ENCODE data around the gene BEST1. TPM values are rescaled to one million over a fixed set of nuclear protein-coding genes. Genes with fewer than 3 reads are reported as not detected.

Gene BEST1
- total RNA-seq, 2 donors from 2014 or later = 1.9 to 4.1 TPM

- ATAC-seq (replicated peaks in 1 of 2) = no peak
- Mint-ChIP-seq H3K36me3 (ENCODE audit: insufficient read depth in 2 of 2) (peaks cover 1 to 4% of the 10 kb centered on the region in 2 donors), H3K4me1 (ENCODE audit: low read depth) (peaks cover 9% of the 10 kb centered on the region), H3K9me3 (no peaks in the 10 kb centered on the region), H3K27ac (no peak overlapping the region), H3K4me3 (no peak overlapping the region), H3K27me3 (ENCODE audit: low read depth) (peaks cover 50% of the 10 kb centered on the region)
- DNase-seq = no peak
These were observed 30.2 kb upstream of the BEST1 start for GRCh38 chr11:61919705-61920631.

- ATAC-seq (replicated peaks in 1 of 2) = no peak
- no peak overlapping the region for H3K4me3 Mint-ChIP-seq
- peaks cover 1 to 4% of the 10 kb centered on the region in 2 donors for H3K36me3 Mint-ChIP-seq (ENCODE audit: insufficient read depth in 2 of 2)
- no peak for DNase-seq
- H3K9me3 Mint-ChIP-seq = no peaks in the 10 kb centered on the region
- H3K27me3 Mint-ChIP-seq (ENCODE audit: low read depth) = peaks cover 38% of the 10 kb centered on the region
- H3K27ac Mint-ChIP-seq = no peak overlapping the region
- peaks cover 9% of the 10 kb centered on the region for H3K4me1 Mint-ChIP-seq (ENCODE audit: low read depth)
These were observed 28.7 kb upstream of the BEST1 start for GRCh38 chr11:61921446-61921845.

- no peak overlapping the region for H3K27ac Mint-ChIP-seq
- H3K4me3 Mint-ChIP-seq = no peak overlapping the region
- DNase-seq = no peak
- peaks cover 1 to 4% of the 10 kb centered on the region in 2 donors for H3K36me3 Mint-ChIP-seq (ENCODE audit: insufficient read depth in 2 of 2)
- H3K27me3 Mint-ChIP-seq (ENCODE audit: low read depth) = peaks cover 34% of the 10 kb centered on the region
- ATAC-seq (replicated peaks in 1 of 2) = no peak
- H3K9me3 Mint-ChIP-seq = no peaks in the 10 kb centered on the region
- peaks cover 9% of the 10 kb centered on the region for H3K4me1 Mint-ChIP-seq (ENCODE audit: low read depth)
These were observed 27.6 kb upstream of the BEST1 start for GRCh38 chr11:61922539-61922938.

DNA sequence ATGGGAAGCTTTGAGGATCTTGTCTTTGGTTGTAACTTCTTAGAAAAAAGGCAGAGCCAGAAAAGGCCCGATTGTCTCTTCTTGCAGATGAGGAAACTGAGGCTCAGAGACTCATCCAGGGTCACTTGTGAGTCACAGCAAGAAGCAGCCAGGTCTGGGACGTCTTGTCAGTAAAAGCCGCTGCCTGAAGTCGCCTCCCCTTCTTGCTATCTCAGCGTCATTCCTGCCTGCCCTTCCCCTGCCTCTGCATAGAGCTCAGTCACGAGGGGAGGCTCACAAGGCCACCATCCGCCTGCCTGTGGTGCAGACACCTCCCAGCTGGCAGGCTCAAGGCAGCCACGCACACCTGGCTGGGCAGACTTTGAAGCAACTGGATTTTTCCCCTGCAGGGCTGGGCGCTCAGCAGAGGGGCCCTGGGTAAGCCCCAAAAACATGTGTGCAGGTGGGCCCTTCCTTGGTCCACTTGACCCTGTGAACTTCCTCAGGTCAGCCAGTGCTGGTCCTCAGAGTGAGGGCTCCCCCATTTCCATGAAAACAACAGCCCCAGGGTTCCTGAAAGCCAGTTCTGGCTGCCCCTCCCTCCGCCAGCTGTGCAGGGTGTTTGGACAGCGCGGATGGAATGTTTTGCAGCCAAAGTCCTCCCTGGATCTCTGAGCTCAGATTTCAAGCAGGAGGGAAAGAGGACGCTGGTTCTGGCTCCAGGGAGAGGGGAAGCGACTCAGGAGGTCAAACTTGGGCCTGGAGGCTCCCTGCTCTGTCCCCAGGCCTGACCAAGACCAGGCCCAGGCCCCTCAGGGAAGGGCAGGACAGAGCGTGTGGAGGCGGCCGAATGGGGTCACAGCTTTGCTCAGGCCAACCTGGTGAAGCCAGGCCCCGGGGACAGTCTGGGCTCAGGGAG, 26.7 kb upstream of the BEST1 start:
- Mint-ChIP-seq H3K36me3 (ENCODE audit: insufficient read depth in 2 of 2) (no peaks in the 10 kb centered on the region), H3K27ac (no peak overlapping the region), H3K9me3 (no peaks in the 10 kb centered on the region), H3K4me3 (no peak overlapping the region), H3K4me1 (ENCODE audit: low read depth) (peaks cover under 1% of the 10 kb centered on the region), H3K27me3 (ENCODE audit: low read depth) (peaks cover 25% of the 10 kb centered on the region)
- no peak for DNase-seq
- no peak for ATAC-seq (replicated peaks in 1 of 2)

DNA sequence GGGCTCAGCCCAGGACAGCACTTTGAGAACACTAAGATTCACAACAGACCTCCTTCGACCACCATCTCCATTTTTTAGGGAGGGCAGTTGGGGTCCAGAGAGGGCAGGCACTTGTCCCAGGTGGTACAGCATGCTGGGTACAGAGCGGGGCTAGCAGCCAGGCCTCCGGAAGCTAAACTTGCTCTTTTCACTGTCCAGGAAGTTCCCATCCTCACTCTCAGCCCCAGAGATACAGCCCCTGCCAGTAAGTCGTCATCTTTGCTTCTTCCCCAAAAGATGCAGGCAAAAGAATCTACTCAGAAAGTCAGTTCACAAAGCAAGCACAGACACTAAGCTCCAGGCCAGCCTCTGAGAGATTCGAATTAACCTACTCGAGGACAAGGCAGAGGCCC, 26.1 kb upstream of the BEST1 start:
- H3K36me3 Mint-ChIP-seq (ENCODE audit: insufficient read depth in 2 of 2) = no peaks in the 10 kb centered on the region
- ATAC-seq (replicated peaks in 1 of 2) = no peak
- H3K9me3 Mint-ChIP-seq = no peaks in the 10 kb centered on the region
- H3K4me3 Mint-ChIP-seq = no peak overlapping the region
- H3K4me1 Mint-ChIP-seq (ENCODE audit: low read depth) = no peaks in the 10 kb centered on the region
- no peak overlapping the region for H3K27ac Mint-ChIP-seq
- no peak for DNase-seq
- H3K27me3 Mint-ChIP-seq (ENCODE audit: low read depth) = peaks cover 18% of the 10 kb centered on the region

- ATAC-seq (replicated peaks in 1 of 2) = no peak
- no peak for DNase-seq
- H3K36me3 Mint-ChIP-seq (ENCODE audit: insufficient read depth in 2 of 2) = no peaks in the 10 kb centered on the region
- no peaks in the 10 kb centered on the region for H3K4me1 Mint-ChIP-seq (ENCODE audit: low read depth)
- H3K4me3 Mint-ChIP-seq = no peak overlapping the region
- no peak overlapping the region for H3K27ac Mint-ChIP-seq
- H3K27me3 Mint-ChIP-seq (ENCODE audit: low read depth) = peaks cover 4% of the 10 kb centered on the region
- H3K9me3 Mint-ChIP-seq = no peaks in the 10 kb centered on the region
These were observed 24.4 kb upstream of the BEST1 start for GRCh38 chr11:61925736-61926135.

GRCh38 chr11:61926235-61926634, 23.9 kb upstream of the BEST1 start:
- Mint-ChIP-seq H3K27me3 (ENCODE audit: low read depth) (peaks cover 6% of the 10 kb centered on the region), H3K27ac (no peak overlapping the region), H3K9me3 (no peaks in the 10 kb centered on the region), H3K4me3 (no peak overlapping the region), H3K4me1 (ENCODE audit: low read depth) (no peaks in the 10 kb centered on the region), H3K36me3 (ENCODE audit: insufficient read depth in 2 of 2) (no peaks in the 10 kb centered on the region)
- DNase-seq (no peak), ATAC-seq (replicated peaks in 1 of 2) (no peak)

GRCh38 chr11:61927501-61927900, 22.6 kb upstream of the BEST1 start:
- Mint-ChIP-seq H3K27me3 (ENCODE audit: low read depth) (peaks cover 8% of the 10 kb centered on the region), H3K4me3 (no peak overlapping the region)
- ATAC-seq (replicated peaks in 1 of 2) = no peak

DNA sequence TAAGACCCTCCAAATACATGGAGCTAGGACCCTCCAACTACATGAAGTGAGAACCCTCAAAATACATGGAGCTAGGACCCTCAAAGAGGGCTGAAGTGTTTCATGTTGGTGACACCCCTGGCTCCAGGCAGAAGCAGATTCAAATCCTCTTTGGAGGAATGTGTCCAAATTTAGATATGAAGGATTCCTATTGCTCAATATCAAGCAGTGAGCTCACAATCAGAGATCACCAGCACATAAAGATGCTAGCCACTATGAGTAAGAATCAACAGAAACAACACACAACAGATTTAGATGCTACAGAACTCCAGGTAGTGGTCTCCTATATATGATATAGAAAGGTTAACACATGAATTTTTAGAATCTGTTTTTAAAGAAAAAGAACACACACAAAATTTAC, 21.5 kb upstream of the BEST1 start:
- Mint-ChIP-seq H3K27me3 (ENCODE audit: low read depth) (peaks cover 16% of the 10 kb centered on the region), H3K36me3 (ENCODE audit: insufficient read depth in 2 of 2) (peaks cover 2% of the 10 kb centered on the region in 2 donors), H3K27ac (no peak overlapping the region), H3K4me3 (no peak overlapping the region), H3K9me3 (peaks cover 2 to 3% of the 10 kb centered on the region in 2 donors), H3K4me1 (ENCODE audit: low read depth) (no peaks in the 10 kb centered on the region)
- ATAC-seq (replicated peaks in 1 of 2) (no peak), DNase-seq (no peak)

More at GRCh38 chr11:61927501-61927900, 22.6 kb upstream of the BEST1 start:
- no peaks in the 10 kb centered on the region for H3K4me1 Mint-ChIP-seq (ENCODE audit: low read depth)
- H3K9me3 Mint-ChIP-seq = no peaks in the 10 kb centered on the region
- DNase-seq = no peak
- no peak overlapping the region for H3K27ac Mint-ChIP-seq
- H3K36me3 Mint-ChIP-seq (ENCODE audit: insufficient read depth in 2 of 2) = no peaks in the 10 kb centered on the region

- H3K4me1 Mint-ChIP-seq (ENCODE audit: low read depth) = no peaks in the 10 kb centered on the region
These were observed 19.2 kb upstream of the BEST1 start for GRCh38 chr11:61930933-61931332.

DNA sequence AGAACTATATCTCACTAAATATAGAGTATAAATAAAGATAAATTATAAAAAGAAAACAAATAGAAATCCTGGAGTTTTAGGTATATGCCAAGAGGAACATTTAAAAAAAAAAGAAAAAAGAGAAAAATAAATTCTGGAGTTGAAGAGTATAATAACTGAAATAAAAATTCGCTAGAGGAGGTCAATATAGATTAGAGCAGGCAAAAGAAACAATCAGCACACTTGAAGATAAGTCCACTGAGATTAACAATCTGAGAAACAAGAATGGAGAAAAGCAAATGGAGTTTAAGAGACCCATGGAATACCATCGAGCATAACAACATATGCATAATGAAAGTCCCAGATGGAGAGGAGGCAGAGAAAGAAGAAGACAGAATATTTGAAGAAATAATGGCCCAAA, 14.3 kb upstream of the BEST1 start:
- H3K36me3 Mint-ChIP-seq (ENCODE audit: insufficient read depth in 2 of 2) = peaks cover 4 to 5% of the 10 kb centered on the region in 2 donors
- H3K27me3 Mint-ChIP-seq (ENCODE audit: low read depth) = peaks cover 25% of the 10 kb centered on the region
- H3K4me1 Mint-ChIP-seq (ENCODE audit: low read depth) = no peaks in the 10 kb centered on the region
- no peak overlapping the region for H3K27ac Mint-ChIP-seq
- H3K4me3 Mint-ChIP-seq = no peak overlapping the region
- no peak for DNase-seq
- peaks cover 8 to 9% of the 10 kb centered on the region in 2 donors for H3K9me3 Mint-ChIP-seq
- ATAC-seq (replicated peaks in 1 of 2) = no peak

More at GRCh38 chr11:61930933-61931332, 19.2 kb upstream of the BEST1 start:
- H3K36me3 Mint-ChIP-seq (ENCODE audit: insufficient read depth in 2 of 2) = peaks cover 2 to 3% of the 10 kb centered on the region in 2 donors
- DNase-seq (no peak), ATAC-seq (replicated peaks in 1 of 2) (no peak)
- H3K9me3 Mint-ChIP-seq = peaks cover 3 to 4% of the 10 kb centered on the region in 2 donors
- H3K27me3 Mint-ChIP-seq (ENCODE audit: low read depth) = peaks cover 19% of the 10 kb centered on the region
- no peak overlapping the region for H3K27ac Mint-ChIP-seq
- no peak overlapping the region for H3K4me3 Mint-ChIP-seq

DNA sequence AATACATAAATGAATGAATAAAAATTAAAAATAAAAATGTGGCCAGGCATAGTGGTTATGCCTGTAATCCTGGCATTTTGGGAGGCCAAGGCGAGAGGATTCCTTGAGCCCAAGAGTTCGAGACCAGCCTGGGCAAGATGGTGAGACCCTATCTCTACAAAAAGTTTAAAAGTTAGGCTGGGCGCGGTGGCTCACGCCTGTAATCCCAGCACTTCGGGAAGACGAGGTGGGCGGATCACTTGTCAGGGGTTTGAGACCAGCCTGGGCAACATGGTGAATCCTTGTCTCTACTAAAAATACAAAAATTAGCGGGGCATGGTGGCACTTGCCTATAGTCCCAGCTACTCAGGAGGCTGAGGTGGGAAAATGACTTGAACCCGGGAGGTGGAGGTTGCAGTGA, 9.7 kb upstream of the BEST1 start:
- no peak overlapping the region for H3K27ac Mint-ChIP-seq
- peaks cover 2 to 3% of the 10 kb centered on the region in 2 donors for H3K36me3 Mint-ChIP-seq (ENCODE audit: insufficient read depth in 2 of 2)
- H3K4me3 Mint-ChIP-seq = no peak overlapping the region
- DNase-seq (no peak), ATAC-seq (replicated peaks in 1 of 2) (no peak)
- H3K4me1 Mint-ChIP-seq (ENCODE audit: low read depth) = no peaks in the 10 kb centered on the region
- peaks cover 19% of the 10 kb centered on the region for H3K27me3 Mint-ChIP-seq (ENCODE audit: low read depth)
- peaks cover 5 to 6% of the 10 kb centered on the region in 2 donors for H3K9me3 Mint-ChIP-seq

GRCh38 chr11:61945191-61945590, 5.0 kb upstream of the BEST1 start:
- Mint-ChIP-seq H3K27me3 (ENCODE audit: low read depth) (peaks cover 13% of the 10 kb centered on the region), H3K4me3 (no peak overlapping the region), H3K36me3 (ENCODE audit: insufficient read depth in 2 of 2) (no peaks in the 10 kb centered on the region), H3K27ac (no peak overlapping the region), H3K4me1 (ENCODE audit: low read depth) (peaks cover 17% of the 10 kb centered on the region), H3K9me3 (no peaks in the 10 kb centered on the region)
- DNase-seq (no peak), ATAC-seq (replicated peaks in 1 of 2) (no peak)

All from activated T-cell treated with anti-CD3 and anti-CD28 coated beads, Interleukin-2, amount 50 U/mL, for 72 hours (primary cell).